DMS153 (cell line): ENCODE measurements around the gene PRRC2C.
"Not testable (repeated sequence)": the region's sequence is repeated elsewhere in the genome, so short reads cannot be mapped to it uniquely, and the experiment has no call there.

ENCODE experiments used
- DNase-seq: peaks from one replicate; lab custom pipeline; 2025; lab: John Stamatoyannopoulos, UW

PRRC2C gene

GRCh38 chr1:171485375-171486047 lies at the start of gene PRRC2C:
Gene PRRC2C, plus strand, starts transcription at chr1:171485530. Its CDS starts 26,559 bp downstream, at chr1:171512089.
- peak; percentile 97 for DNase-seq

- DNase-seq: no peak
Observed at GRCh38 chr1:171438441-171438840, 46.9 kb upstream of the PRRC2C start.

- not testable (repeated sequence) for DNase-seq
Observed at GRCh38 chr1:171440201-171440600, 45.1 kb upstream of the PRRC2C start.

GRCh38 chr1:171441278-171441895 lies 43.9 kb upstream of the PRRC2C start:
- not testable (repeated sequence) for DNase-seq

- no peak for DNase-seq
Observed at GRCh38 chr1:171446386-171446785, 38.9 kb upstream of the PRRC2C start.

GRCh38 chr1:171455967-171456366 lies 29.4 kb upstream of the PRRC2C start:
- no peak for DNase-seq

- no peak for DNase-seq
Observed at GRCh38 chr1:171457412-171457811, 27.9 kb upstream of the PRRC2C start.

GRCh38 chr1:171460018-171460620 lies 25.2 kb upstream of the PRRC2C start:
- no peak for DNase-seq

GRCh38 chr1:171467626-171468025 lies 17.7 kb upstream of the PRRC2C start:
- DNase-seq: no peak

- no peak for DNase-seq
Observed at GRCh38 chr1:171468120-171468750, 17.1 kb upstream of the PRRC2C start.

GRCh38 chr1:171470726-171471125 lies 14.6 kb upstream of the PRRC2C start:
- DNase-seq: no peak

- no peak for DNase-seq
Observed at GRCh38 chr1:171472183-171472647, 13.1 kb upstream of the PRRC2C start.

- DNase-seq: no peak
Observed at GRCh38 chr1:171476829-171477228, 8.5 kb upstream of the PRRC2C start.

- DNase-seq: no peak
Observed at GRCh38 chr1:171477804-171478203, 7.5 kb upstream of the PRRC2C start.

GRCh38 chr1:171480035-171480434 lies 5.3 kb upstream of the PRRC2C start:
- no peak for DNase-seq

GRCh38 chr1:171484760-171485374 lies 463 bp upstream of the PRRC2C start:
- DNase-seq: no peak

- peak; percentile 48 for DNase-seq
Observed at GRCh38 chr1:171486048-171486519, 754 bp downstream of the PRRC2C start.

GRCh38 chr1:171487038-171487437 lies 1.7 kb downstream of the PRRC2C start:
- no peak for DNase-seq

- DNase-seq: no peak
Observed at GRCh38 chr1:171488190-171488929, 3.0 kb downstream of the PRRC2C start.

- no peak for DNase-seq
Observed at GRCh38 chr1:171494076-171494475, 8.7 kb downstream of the PRRC2C start.

- no peak for DNase-seq
Observed at GRCh38 chr1:171495444-171495843, 10.1 kb downstream of the PRRC2C start.
